Pancreas (tissue), 10 donors: ENCODE measurements around the gene PLVAP. TPM values are rescaled to one million over a fixed set of nuclear protein-coding genes. Genes with fewer than 3 reads are reported as not detected.

Experiments
- ATAC-seq, 4 donors: fragments of 200-7000 bp; cut with Tn5 transposase; one replicate each; pipeline versions ENCODE4 v1.8.0 to v1.9.1; 2020; ENCODE audit warnings: mild to moderate bottlenecking in 4 of 4, moderate library complexity in 4 of 4
- DNase-seq, 6 donors: peaks; one replicate each; pipeline ENCODE4 v3.0.0-alpha.2; 2020
- FAIRE-seq: peaks from 2 replicates; lab custom pipeline; 2012; peaks lifted over from hg19 to GRCh38; lab: Jason Lieb, UNC
- H3K27ac ChIP-seq, 4 donors: fragments of 200-600 bp; sonication (generic); 1 replicate in 3 of 4; 2 replicates in 1 of 4; pipeline versions ENCODE4 v1.5.0 to v1.8.0; 2020
- H3K27me3 ChIP-seq, 4 donors: fragments of 200-600 bp; one replicate each; pipeline ENCODE4 v1.8.0; 2021
- H3K36me3 ChIP-seq, 3 donors: fragments of 200-600 bp; sonication (generic) in 1 of 3; one replicate each; pipeline versions ENCODE4 v1.5.0 to v1.8.0; 2020 to 2021
- H3K4me1 ChIP-seq, 3 donors: fragments of 200-600 bp; one replicate each; pipeline ENCODE4 v1.8.0; 2021
- H3K4me3 ChIP-seq, 4 donors: fragments of 200-600 bp; sonication (generic) in 2 of 4; one replicate each; pipeline versions ENCODE4 v1.5.0 to v1.8.0; 2020 to 2021
- H3K9me3 ChIP-seq, 4 donors: fragments of 200-600 bp; one replicate each; pipeline ENCODE4 v1.8.0; 2021
- WGBS, 2 donors: extraction: QIAGEN DNeasy Blood & Tissue Kit; methylation state at CpG; one replicate each; pipeline ENCODE4 v1.1.7; 2013; 5-methylcytosine and 5-hydroxymethylcytosine counted together
- intact Hi-C, 3 donors: fragments of 100-400 bp; cut with DNase I; formaldehyde crosslinking; loops; one replicate each; pipeline versions ENCODE4 v1.11.1 to v1.14.2; 2022
- polyA plus RNA-seq, 2 donors: library from polyadenylated mRNA; stranded (reverse); fragments of 200-250 nt; gene quantifications; one replicate each; pipeline ENCODE4 v1.2.3, GENCODE V29; 2013
- total RNA-seq, 6 donors: library from RNA; stranded (reverse); fragmentation: NEBNext Ultra II Directional in 4 of 6; extraction: Animal tissue kit (Norgen Biotek cat#: 25700) in 4 of 6; gene quantifications; one replicate each; pipeline versions ENCODE4 v1.2.1 to v1.2.4, GENCODE V29; 2021 to 2023
- TF ChIP-seq, protein P1 (sequence below), 4 donors: fragments of 200-600 bp; sonication (generic) in 3 of 4; IDR thresholded peaks; one replicate each; pipeline versions ENCODE4 v1.5.0 to v1.8.0; 2021; ENCODE audit warnings: antibody characterized with exemption in 4 of 4
- donor health status: healthy with polysubstance abuse.
- donor health status: DM: no; HTN: no; CAD: no; lungs with moderate emphysema.
- donor health status: DM: no; HTN: no; CAD: no.
- donor health status: control.
- donor health status: control.
- donor health status: Bipolar disorder and iron deficiency.
- donor health status: DM: yes; HTN: yes; CAD: no.
- donor health status: DM: no; HTN: no; CAD: no.
- donor health status: DM: no; HTN: no; CAD: no.
- donor health status: DM: yes; HTN: yes; CAD: no.

PLVAP gene
- total and polyA plus RNA-seq, 8 donors, result 32.0 to 87.6 (median 69.1) TPM

DNA sequence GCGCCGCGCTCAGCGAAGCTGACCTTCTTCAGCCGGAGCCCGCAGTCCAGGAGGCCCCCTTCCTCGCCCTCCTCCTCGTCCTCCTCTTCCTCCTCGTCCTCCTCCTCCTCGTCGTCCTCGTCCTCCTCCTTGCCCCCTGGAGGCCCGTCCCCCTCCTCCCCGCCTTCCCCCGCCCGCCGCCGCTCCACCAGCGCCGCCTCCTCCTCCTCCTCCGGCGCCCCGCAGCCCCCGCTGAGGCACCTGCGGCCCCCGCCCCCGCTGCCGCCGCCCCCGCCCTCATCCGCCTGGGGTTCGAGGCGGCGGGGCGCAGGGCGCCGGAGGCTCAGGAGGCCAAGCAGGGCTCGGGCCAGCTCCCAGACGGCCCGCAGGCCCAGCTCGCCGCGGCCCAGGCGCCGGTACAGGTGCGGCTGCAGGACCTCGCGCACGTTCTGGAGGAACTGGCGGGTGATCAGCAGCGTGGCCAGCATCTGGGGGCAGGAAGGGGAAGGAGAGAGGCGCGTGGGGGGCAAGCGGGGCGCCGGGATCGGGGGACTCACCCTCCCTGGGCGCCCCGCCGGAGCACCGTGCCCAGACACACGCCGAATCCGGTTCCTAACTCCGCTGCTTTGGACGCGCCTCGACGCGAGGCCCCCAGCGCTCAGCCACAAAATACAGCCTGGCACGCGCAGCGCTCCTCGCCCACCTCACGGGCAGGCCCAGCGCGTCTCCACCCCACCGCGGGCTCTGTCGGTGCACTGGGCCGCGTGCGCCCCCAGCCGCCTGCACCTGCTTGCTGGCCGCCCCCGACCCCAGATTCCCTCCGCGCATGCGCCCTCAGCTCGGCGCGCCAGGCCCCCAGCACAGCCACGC is 48.4 kb downstream of the PLVAP start:
- DNase-seq (peak in 1 of 6 donors; percentile 74), FAIRE-seq (no peak), ATAC-seq (peak in 3 of 4 donors; percentile 19 to 24 (median 19))
- intact Hi-C loops, result no loop called here
- no peaks in the 10 kb centered on the region for H3K36me3 ChIP-seq
- peak overlapping the region in 1 of 4 donors; percentile 41 for H3K27ac ChIP-seq
- TF ChIP-seq, protein P1, sequence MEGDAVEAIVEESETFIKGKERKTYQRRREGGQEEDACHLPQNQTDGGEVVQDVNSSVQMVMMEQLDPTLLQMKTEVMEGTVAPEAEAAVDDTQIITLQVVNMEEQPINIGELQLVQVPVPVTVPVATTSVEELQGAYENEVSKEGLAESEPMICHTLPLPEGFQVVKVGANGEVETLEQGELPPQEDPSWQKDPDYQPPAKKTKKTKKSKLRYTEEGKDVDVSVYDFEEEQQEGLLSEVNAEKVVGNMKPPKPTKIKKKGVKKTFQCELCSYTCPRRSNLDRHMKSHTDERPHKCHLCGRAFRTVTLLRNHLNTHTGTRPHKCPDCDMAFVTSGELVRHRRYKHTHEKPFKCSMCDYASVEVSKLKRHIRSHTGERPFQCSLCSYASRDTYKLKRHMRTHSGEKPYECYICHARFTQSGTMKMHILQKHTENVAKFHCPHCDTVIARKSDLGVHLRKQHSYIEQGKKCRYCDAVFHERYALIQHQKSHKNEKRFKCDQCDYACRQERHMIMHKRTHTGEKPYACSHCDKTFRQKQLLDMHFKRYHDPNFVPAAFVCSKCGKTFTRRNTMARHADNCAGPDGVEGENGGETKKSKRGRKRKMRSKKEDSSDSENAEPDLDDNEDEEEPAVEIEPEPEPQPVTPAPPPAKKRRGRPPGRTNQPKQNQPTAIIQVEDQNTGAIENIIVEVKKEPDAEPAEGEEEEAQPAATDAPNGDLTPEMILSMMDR (IDR thresholded peaks at IDR 0.05), result no peak
- H3K9me3 ChIP-seq, result no peaks in the 10 kb centered on the region
- H3K27me3 ChIP-seq, result no peaks in the 10 kb centered on the region
- peak overlapping the region in 3 of 4 donors; percentile 28 to 53 (median 39) for H3K4me3 ChIP-seq
- 19% methylated on average over 44 to 94 of the region's 94 CpGs for WGBS, 2 donors
- H3K4me1 ChIP-seq, result peaks cover 0 to 8% (median 2%) of the 10 kb centered on the region in 3 donors

DNA sequence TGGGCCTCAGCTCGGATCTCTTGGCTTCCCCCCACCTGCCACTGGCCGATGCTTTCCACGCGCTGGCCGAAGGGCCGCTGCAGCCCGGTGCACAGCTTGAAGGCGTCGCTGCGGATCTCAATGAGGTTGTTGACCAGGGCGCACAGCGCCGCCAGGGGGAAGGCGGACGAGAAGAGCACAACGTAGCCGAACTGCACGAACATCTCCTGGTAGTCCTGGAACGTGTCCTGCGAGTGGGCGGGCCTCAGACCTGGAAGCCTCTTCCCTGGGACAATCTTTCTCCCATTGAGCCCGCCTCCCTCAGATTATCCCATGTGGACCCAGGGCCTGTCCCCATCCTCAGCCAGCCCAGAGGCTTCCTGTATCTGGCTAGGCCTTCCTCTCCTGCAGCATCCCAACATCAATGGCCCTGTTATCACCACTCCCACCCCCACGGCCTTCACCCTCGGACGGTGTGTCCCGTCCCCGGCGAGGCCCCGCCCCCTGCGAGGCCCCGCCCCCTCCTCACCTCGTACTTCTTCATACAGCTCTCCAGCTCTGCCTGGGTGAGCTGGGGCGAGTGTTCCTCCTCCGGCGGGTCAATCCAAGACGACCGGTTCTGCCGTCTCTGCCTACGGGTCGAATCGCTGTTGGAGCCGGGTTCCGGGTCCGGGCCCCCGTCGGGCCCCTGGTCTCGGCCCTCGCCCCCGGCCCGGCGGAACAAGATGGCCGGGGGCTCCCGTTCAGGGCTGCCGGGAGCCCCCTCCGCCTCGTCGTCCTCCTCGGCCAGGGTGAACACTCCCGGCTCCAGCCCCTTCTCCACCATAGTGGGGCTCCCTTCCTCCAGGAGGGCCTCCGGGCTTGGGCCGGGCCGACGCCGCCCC is 49.3 kb downstream of the PLVAP start:
- ATAC-seq (peak; percentile 75 to 87 (median 76)), FAIRE-seq (no peak), DNase-seq (peak in 3 of 6 donors; percentile 63 to 76 (median 74))
- peak overlapping the region in 3 of 4 donors; percentile 28 to 53 (median 39) for H3K4me3 ChIP-seq
- no peaks in the 10 kb centered on the region for H3K36me3 ChIP-seq
- H3K27ac ChIP-seq, result peak overlapping the region in 2 of 4 donors; percentile 41
- no peaks in the 10 kb centered on the region for H3K9me3 ChIP-seq
- TF ChIP-seq, protein P1 (IDR thresholded peaks at IDR 0.05), result no peak
- peaks cover 0 to 6% (median 0%) of the 10 kb centered on the region in 3 donors for H3K4me1 ChIP-seq
- 19 to 27% methylated on average over 52 to 64 of the region's 64 CpGs for WGBS, 2 donors
- intact Hi-C loops, result no loop called here
- no peaks in the 10 kb centered on the region for H3K27me3 ChIP-seq

DNA sequence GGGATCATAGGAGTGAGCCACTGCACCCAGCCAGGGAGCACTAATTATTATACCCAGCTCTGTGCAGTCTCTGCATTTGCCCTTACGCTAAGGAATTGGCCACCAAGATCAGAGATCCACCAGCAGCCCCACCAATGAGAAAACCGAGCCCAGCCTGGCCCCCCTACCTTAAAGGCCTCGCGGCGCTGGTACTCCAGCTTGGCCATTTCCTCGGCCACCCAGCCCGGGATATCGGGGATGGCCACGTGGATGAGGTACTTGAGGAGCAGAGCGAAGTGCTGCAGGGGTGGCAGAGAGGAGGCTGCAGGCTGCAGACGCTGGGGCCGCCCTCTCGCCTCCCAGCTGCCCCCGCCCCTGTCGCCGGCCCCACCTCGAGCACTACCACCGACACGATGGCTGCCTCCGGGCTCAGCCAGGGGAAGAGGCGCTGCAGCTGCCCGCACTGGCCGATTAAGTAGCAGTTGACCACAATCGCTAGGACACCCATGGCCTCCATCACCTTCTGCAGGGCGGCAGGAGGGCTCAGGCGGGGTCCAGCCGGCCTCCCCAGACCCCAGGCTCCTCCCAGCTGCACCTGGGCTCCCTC is 50.0 kb downstream of the PLVAP start:
- Histone ChIP-seq H3K4me1 (peaks cover 0 to 6% (median 0%) of the 10 kb centered on the region in 3 donors), H3K36me3 (no peaks in the 10 kb centered on the region), H3K9me3 (no peaks in the 10 kb centered on the region), H3K27ac (no peak overlapping the region), H3K4me3 (no peak overlapping the region), H3K27me3 (no peaks in the 10 kb centered on the region)
- 92 to 95% methylated on average over 20 to 27 of the region's 27 CpGs for whole genome bisulfite sequencing, 2 donors
- TF ChIP-seq, protein P1 (IDR thresholded peaks at IDR 0.05), result no peak
- no peak for FAIRE-seq
- no peak for ATAC-seq
- no peak for DNase-seq
- intact Hi-C loops, result no loop called here

DNA sequence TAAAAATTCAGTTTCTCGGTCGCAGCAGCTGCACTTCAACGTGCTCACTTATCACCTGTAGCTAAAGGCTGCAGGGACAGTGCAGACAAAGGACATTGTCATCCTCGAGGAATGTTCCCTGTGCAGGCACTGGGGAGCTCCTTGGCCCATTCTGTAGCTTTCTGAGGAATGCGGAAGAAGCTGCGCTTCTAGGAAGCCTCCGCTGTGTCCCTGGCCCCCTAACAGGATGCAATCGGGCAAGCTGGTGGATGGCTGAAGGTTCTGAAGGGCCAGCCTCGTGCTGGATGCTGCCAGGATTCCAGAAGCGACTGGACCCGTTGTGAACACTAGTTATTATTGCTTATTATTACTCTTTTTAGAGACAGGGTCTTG is 50.6 kb downstream of the PLVAP start:
- Histone ChIP-seq H3K27me3 (no peaks in the 10 kb centered on the region), H3K27ac (no peak overlapping the region), H3K4me1 (peaks cover 0 to 6% (median 0%) of the 10 kb centered on the region in 3 donors), H3K36me3 (peaks cover 0 to 3% (median 0%) of the 10 kb centered on the region in 3 donors), H3K9me3 (no peaks in the 10 kb centered on the region), H3K4me3 (no peak overlapping the region)
- FAIRE-seq (no peak), DNase-seq (no peak), ATAC-seq (no peak)
- intact Hi-C loops, result no loop called here
- 82 to 85% methylated on average over 11 of the region's 11 CpGs for WGBS, 2 donors
- TF ChIP-seq, protein P1 (IDR thresholded peaks at IDR 0.05), result no peak
